GM21529 (cell line): ENCODE data around the gene KL.
A peak's percentile ranks its signal among the peaks of the same experiment; 100 is the strongest.

Source experiments
- ATAC-seq: cut with Tn5 transposase; IDR thresholded peaks from one replicate; pipeline ENCODE4 v1.9.1; 2021; ENCODE audit not compliant: unreplicated experiment

The KL gene

DNA sequence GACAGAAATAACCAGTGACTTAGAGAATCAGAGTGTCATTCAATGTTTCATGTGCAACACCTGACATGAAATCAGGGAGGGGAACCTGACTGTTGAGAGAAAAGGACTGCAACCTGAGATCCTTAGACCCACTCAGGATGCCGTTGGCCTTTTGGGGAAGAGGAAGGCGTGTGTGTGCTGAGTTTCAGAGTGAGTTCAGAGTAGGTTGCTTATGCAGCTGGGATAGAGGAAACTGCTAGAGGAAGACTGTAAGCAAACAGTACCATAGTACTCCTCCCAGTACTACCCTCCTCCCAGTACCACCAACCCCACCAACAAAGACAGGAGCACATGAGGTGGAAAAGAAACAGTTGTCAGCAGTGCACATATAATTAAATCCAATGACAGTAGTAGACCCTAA, 63.7 kb downstream of the KL start:
- no peak for ATAC-seq

- ATAC-seq, result no peak
Observed at GRCh38 chr13:33080972-33081590, 64.9 kb downstream of the KL start.

DNA sequence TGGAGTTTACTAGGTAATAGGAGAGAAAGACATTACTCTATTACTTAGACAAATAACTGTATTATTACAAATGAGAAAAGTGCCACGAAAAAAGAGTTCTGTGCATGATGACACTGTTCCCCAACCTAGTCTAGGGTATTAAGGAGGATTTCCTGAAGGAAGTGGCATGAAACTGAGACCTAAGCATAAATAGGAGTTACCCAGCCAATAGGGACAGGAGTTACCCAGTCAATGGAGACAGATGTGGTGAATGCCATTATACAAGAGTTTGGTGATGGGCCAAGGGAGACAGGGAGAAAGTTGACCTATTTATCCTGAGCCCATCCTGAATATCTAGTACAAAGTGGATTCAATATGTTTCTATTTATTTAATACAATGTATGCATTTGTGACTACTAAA, 65.4 kb downstream of the KL start:
- no peak for ATAC-seq

- ATAC-seq, result no peak
Observed at GRCh38 chr13:33083054-33083453, 66.8 kb downstream of the KL start.

DNA sequence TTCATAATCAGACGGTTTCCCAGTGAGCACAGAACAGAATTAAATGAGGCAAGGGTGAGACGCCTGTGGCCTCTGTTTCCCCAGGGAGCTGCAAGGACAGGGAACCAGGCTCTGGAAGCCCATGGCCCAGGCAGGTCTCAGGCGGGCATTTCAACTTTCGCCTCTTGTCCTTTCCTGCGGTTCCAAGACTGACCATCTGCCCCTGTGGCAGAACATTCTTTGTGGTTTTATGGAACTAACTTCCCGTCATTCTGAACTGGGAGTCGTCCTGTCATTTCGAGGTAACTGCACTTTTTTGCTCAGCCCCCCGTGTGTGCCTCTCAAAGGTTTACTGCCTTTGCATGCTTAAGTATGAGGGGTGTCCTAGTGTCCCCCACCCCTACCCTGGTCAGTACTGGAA, 70.9 kb downstream of the KL start:
- no peak for ATAC-seq

DNA sequence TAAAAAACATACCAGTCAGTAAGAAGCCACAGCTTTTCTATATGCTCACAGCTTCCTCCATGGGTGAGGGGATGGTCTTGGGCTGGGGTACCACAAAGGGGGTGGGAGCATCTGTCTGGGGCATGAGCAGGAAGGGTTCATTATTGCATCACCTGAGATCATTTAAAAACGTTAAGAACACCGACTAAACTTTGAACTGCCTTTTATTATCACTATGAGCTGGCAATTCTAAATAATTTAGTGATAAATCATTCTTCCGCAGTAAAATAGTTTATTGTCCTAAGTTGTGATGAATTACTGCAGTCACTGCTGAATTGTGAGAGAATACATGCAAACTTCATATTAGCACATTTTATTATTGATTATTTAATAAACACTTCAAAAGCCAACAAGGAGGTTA, 71.6 kb downstream of the KL start:
- no peak for ATAC-seq

GRCh38 chr13:33089311-33089710, 73.1 kb downstream of the KL start:
- no peak for ATAC-seq

DNA sequence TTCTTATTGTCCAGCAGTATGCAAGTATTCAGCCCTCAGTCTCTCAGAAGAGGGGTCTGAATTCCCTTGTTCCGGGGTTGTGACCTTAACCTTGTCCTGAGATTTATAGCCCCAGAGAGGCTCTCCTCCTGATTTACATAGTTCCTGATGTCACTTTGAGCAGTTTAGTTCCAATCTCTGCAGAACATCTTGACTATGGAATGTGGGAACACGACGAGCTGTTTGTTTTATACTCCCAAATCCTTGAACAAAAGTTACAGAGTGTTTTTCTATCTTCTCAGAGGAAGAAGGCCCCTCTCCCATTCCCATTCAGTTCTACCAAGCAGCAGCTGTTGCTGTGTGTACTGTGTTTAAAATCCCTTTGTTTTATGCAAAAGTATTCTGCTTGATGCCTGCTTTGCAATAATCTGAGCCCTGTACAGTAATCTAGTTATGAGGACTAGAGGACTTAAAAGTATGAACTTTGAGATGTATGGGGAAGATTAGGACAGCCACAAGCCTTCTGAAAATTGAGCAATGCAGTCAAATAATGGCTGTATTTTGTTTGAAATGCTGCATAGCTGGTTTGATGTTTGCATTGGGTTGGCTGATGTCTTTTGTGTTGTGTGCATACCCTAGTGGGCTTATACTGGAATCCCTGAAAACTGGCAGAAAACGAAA, 74.7 kb downstream of the KL start:
- no peak for ATAC-seq

GRCh38 chr13:33091415-33091774, 75.2 kb downstream of the KL start:
- ATAC-seq, result no peak

DNA sequence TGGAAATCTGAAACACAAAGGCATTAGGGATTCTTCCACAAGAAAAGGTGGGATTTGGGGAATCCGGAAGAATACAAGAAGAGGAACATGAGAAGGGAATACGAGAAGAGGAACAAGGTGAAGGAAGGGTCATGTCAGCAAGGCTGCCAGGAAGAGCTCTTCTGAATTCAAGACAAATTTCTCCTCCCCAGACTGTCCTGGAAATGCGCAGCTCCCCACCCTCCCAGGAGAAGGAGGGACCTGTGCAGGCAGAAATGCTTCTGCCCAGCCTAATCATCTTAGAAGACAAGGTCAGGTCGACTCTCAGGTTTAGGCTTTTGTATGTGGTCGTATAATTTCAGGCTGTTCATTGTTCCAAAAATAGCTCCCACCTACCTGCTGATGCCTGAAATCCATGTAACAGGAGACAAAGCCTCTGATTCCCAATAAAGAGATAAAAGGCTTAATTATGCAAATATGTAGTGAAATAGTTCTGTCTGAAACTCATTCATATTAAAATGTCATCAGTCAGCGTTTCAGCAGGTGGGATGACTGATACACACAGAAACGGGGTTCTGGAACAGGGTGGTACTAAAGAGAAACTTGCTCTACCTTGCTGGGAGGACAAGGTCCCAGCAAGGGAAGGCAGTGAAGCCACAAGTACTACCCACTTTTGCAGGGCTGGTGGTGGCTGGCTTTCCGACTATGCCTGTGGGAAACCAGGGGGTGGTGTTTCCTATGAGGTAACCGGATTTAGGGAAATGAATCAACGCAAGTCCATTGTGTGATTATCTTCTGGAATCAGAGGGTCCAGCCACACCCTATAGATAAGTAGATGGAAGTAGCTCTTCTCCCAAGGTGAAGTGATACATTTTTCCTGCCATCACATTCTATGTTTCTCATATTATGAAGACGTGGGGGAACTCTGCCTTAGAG, 76.1 kb downstream of the KL start:
- ATAC-seq, result no peak

- no peak for ATAC-seq
Observed at GRCh38 chr13:33096886-33097605, 80.8 kb downstream of the KL start.

DNA sequence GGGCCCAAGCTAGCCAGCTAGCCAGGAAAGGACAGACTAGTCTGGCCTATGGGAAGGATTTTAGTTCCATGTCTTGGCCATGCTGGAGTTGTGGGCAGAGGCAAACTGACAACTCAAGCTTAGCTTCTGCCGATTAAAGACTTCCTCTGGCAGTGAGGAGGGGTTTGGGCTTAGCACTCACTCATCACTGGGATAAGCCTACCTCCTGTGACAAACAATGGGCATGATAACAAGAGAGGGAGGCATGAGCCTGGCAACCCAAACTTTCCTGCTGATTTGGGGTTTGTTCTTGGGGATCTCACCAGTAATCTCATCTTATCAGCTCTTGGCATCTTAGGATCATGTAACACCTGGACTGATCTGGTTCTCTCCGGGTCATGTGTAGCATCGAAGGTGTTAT, 83.6 kb downstream of the KL start:
- ATAC-seq, result no peak

GRCh38 chr13:33100886-33101285, 84.7 kb downstream of the KL start:
- ATAC-seq, result no peak

- no peak for ATAC-seq
Observed at GRCh38 chr13:33101835-33102234, 85.6 kb downstream of the KL start.

DNA sequence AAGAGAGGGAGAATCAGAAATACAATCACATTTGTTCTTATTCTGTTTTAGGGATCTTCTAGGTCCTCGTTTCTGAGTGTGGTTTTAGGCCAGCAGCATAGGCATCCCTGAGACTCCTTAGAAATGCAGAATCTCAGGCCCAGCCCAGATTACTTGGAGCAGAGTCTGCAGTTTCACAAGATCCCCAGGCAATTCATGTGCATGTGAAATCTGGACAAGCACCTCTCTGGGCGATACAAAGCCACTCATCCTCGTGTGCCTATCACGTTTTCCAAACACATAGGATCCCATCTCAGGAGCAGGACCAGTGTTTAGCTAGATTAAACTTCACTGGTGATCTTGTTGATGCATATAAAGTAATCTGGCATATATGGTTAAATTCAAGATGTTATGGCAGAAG, 87.2 kb downstream of the KL start:
- no peak for ATAC-seq

GRCh38 chr13:33105387-33106005, 89.3 kb downstream of the KL start:
- no peak for ATAC-seq

- ATAC-seq, result peak; percentile 34
Observed at GRCh38 chr13:33106656-33107360, 90.6 kb downstream of the KL start.

DNA sequence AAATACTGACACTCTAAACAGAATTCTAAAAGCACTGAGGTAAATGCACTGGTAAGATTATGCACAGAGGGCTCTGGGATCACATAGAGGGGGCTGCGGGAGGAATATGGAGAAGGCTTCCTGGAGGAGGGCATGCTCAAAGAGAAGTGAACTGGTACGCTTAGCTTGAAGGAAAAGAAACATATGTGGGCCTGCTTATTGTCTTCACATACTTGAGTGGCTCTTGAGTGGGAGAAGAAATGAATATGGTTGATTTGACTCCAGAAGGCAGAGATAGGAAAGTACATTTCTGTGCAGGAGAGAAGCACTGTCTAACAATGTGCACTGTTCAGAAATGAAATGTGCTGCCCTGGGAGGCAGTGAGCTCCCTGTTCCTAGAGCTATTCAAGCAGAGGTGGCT, 91.1 kb downstream of the KL start:
- no peak for ATAC-seq

DNA sequence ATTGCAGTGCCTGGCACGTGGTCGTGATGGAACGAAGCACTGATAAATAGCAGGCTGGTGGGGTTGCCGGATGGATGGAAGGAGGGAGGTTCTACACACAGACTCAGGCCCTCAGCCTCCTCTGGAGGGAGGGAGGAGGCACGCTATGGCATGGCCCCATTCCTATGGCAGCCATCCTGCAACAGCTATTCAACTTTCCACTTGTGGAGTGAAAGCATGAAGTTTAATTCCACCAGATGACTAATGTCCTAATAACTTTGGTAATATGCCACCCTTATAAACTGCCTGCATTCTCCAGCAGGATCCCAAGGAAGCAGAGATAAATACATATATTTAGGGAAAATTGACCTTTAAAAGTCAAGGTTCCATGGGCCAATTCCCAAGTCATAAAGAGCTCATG, 92.4 kb downstream of the KL start:
- no peak for ATAC-seq

- peak; percentile 34 for ATAC-seq
Observed at GRCh38 chr13:33109271-33109697, 93.1 kb downstream of the KL start.
